G401.6 (cell line): ENCODE results near the gene DYNLT2B.
"Not testable (repeated sequence)": the region's sequence is repeated elsewhere in the genome, so short reads cannot be mapped to it uniquely, and the experiment has no call there.

Experiments used
- FAIRE-seq: peaks from 2 replicates; lab custom pipeline; 2012; peaks lifted over from hg19 to GRCh38; lab: Jason Lieb, UNC

DYNLT2B gene

DNA sequence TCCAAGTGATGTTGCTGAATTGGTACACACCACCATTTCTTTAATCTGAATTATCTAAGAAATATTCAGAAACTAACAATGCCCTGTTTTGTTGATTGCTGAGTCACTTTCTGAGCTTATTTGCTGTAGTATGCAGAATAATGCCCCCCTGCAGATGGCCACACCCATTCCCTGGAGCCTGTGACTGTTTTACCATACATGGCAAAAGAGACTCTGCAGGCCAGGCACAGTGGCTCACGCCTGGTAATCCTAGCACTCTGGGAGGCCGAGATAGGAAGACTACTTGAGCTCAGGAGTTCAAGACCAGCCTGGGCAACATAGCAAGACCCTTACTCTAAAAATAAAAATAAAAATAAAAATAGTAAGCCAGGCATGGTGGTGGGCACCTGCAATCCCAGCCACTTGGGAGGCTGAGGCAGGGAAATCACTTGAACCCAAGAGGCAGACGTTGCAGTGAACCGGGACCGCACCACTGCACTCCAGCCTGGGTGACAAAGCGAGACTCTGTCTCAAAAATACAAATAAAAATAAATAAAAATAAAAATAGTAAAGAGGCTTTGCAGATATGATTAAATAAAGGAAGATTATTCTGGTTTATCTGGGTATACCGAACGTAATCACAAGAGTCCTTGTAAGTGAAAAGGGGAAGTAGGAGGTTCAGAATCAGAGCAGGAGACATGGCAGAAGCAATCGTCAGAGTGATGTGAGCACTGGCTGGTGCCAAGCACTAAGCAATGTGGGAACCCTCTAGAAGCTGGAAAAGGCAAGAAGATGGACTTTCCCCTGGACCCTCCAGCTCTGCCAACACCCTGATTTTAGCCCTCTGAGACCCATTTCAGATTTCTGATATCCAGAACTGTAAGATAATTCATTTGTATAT, 49.5 kb downstream of the DYNLT2B start:
- no peak for FAIRE-seq

DNA sequence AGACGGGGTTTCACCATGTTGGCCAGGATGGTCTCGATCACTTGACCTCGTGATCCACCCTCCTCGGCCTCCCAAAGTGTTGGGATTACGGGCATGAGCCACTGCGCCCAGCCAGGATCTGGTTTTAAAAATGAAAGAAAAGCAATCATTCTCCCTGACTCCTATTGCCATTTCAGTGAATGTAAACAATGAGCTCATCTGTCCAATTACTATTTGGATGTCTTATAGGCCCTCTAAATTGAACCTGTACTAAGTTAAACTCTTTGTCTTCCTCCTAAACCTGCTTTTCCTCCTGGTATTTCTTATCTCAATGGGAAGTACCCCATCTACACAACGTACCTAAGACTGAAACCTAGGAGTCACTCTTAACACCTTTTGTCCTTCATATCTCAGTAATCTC, 54.2 kb downstream of the DYNLT2B start:
- FAIRE-seq = no peak

DNA sequence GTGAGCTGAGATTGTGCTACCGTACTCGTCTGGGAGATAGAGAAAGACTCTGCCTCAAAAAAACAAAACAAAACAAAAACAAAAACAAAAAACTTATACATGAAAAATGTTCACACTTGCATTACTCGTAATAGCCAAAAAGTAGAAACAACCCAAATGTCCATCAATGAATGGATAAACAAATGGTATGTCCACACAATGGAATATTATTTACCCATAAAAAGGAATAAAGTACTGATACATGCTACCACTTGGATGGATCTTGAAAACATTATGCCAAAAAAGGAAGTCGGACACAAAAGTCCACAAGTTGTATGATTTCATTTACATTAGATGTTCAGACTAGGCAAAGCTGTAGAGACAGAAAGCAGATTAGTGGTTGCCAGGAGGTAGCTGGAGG, 57.3 kb downstream of the DYNLT2B start:
- no peak for FAIRE-seq

DNA sequence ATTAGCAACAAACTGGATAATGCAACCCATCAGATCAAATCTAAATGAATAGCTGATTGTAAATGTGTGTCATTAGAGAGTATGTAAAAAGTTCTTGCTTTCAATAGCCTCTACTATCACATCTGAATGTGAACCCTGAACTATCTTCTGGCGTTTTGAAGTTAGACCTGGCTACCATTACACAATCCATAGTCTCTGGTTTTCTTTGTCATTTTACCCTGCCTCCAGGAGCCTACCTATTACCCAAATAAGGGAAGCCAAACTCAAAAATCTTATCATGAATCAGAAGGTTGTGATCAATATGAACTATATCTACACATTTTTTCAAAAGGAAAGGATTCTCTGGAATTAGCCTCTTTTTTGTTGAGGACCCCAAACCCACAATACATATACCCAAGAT, 62.3 kb downstream of the DYNLT2B start:
- FAIRE-seq = no peak

DNA sequence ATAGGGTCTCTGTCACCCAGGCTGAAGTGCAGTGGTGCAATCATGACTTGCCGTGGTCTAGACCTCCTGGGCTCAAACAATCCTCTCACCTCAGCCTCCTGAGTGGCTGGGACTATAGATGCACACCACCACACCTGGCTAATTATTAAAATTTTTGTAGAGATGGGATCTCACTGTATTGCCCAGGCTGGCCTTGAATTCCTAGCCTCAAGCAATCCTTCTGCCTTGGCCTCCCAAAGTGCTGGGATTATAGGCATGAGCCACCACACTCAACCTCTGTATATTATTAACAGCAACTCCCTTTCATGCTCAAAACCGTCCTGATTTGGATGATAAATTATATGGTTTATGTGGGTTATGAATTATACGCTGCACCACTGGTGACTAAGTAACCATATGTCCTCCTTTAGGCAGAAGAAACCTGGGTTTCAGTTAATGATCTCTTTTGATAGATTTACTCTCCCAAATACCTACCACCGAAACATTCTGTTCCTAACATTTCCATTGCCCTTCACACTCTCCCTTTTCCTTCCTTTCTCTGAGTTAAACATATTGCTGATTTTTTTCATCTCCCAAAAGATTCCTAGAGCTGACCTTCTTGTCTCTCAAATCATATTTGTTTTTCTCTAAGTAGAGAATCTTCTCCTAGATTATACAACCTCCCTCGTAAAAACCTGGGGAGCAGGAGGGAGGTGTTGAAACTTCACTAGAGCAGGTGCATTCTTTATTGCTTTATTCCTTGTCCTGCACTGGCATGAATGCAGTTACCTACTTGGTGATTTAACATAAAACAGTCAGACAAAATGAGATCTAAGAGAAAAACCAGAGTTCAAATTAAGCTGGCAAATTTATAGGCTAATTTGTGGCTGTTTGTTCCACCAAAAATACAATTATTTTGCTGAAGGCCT, 63.4 kb downstream of the DYNLT2B start:
- FAIRE-seq = no peak

DNA sequence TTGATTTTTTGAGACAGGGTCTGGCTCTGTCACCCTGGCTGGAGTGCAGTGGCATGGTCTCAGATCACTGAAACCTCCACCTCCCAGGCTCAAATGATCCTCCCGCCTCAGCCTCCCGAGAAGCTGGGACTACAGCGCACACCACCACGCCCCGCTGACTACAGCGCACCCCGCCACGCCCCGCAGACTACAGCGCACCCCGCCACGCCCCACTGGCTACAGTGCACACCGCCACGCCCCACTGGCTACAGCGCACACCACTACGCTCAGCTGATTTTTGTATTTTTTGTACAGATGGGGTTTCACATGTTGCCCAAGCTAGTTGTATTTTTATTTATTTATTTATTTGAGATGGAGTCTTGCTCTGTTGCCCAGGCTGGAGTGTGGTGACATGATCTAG, 66.1 kb downstream of the DYNLT2B start:
- no peak for FAIRE-seq

DNA sequence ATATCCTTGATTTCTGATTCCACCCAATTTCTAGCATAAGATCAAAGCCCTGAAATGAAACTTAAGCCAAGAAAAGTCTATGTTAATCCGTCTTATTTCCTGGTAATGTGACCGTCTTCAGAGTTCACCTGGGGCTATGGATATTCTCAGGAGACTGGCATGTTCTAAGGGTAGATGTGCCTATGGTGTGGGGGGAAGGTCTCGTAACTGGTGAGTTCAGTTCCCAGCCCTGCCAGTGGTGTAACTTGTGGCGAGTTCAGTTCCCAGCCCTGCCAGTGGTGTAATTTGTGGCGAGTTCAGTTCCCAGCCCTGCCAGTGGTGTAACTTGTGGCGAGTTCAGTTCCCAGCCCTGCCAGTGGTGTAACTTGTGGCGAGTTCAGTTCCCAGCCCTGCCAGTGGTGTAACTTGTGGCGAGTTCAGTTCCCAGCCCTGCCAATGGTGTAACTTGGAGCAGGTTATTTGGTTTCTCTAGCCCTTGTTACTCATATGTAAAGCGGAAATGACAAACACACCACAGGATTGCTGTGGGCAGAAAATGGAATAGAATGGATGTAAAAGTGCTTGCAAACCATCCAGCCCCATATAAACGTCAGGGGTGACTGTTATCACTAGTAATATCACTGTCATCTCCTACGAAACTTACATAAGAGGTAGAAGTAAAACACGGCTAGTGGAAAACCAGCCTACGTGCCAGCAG, 71.3 kb downstream of the DYNLT2B start:
- FAIRE-seq = no peak

DNA sequence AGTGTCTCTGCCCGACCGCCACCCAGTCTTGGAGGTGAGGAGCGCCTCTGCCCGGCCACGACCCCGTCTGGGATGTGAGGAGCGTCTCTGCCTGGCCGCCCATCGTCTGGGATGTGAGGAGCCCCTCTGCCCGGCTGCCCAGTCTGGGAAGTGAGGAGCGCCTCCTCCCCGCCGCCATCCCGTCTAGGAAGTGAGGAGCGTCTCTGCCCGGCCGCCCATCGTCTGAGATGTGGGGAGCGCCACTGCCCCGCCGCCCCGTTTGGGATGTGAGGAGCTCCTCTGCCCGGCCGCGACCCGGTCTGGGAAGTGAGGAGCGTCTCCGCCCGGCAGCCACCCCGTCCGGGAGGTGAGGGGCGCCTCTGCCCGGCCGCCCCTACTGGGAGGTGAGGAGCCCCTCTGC, 73.9 kb downstream of the DYNLT2B start:
- FAIRE-seq = not testable (repeated sequence)

DNA sequence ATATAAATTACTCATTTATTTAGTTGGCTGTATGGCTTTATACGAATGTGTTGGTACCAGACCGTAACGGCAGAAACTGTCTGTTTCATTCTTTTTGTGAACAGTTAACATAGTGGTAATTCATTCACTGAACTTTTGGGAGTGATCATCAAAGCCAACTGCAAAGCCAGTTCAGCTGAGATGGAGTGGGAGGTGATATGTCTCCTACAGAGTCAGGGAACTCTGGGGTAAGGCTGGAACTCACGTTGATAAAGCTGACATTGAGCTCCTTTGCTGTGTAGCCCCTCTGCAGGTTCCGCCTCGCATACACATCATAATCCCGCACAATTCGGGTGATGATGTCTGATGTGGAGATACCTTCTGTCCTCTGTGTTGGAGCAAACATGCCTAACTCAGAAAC, 76.3 kb downstream of the DYNLT2B start:
- no peak for FAIRE-seq
